Measurements from ENCODE around the gene CABLES2.
A peak's percentile ranks its signal among the peaks of the same experiment; 100 is the strongest.

CABLES2 gene

DNA sequence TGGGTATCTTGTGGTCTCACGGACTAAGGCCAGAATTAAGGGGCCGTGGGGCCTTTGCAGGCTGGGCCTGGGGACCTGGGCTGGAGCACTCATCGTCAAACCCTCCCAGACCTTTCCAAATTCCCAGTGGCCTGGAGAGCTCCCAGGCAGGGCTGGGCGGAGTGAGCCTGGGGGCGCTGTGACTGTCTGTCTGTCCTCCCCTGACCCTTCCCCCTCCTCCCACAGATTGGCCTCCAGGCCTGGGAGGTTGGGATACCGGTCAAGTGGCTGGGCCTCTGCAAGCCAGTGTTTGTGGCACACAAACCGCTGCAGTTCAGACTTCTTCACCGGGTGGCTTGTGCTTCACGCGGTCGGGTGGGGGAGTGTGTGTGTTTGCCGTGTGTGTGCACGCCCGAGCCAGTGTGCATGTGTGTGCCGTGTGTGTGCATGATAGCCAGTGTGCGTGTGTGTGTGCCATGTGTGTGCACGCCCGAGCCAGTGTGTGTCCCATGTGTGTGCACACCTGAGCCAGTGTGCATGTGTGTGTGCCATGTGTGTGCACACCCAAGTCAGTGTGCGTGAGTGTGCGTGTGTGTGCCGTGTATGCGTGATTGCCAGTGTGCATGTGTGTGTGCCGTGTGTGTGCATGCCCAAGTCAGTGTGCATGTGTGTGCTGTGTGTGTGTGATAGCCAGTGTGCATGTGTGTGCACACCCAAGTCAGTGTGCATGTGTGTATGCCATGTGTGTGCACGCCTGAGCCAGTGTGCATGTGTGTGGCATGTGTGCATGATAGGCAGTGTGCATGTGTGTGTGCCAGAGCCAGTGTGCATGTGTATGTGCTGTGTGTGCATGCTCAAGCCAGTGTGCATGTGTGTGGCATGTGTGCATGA, 14.0 kb upstream of the CABLES2 start:
- H3K27ac ChIP-seq, result no peak overlapping the region
- no peak overlapping the region for H3K4me3 ChIP-seq
- peaks cover 20% of the 10 kb centered on the region for H3K4me1 ChIP-seq
- no peak overlapping the region for H3K4me2 ChIP-seq
- no peak overlapping the region for H3K9ac ChIP-seq
- no peaks in the 10 kb centered on the region for H3K36me3 ChIP-seq
- no peaks in the 10 kb centered on the region for H3K9me3 ChIP-seq
- TF ChIP-seq Cebpa-rat (IDR thresholded peaks at IDR 0.05), result no peak
- no peaks in the 10 kb centered on the region for H4K20me1 ChIP-seq
- H3K27me3 ChIP-seq, result no peaks in the 10 kb centered on the region

DNA sequence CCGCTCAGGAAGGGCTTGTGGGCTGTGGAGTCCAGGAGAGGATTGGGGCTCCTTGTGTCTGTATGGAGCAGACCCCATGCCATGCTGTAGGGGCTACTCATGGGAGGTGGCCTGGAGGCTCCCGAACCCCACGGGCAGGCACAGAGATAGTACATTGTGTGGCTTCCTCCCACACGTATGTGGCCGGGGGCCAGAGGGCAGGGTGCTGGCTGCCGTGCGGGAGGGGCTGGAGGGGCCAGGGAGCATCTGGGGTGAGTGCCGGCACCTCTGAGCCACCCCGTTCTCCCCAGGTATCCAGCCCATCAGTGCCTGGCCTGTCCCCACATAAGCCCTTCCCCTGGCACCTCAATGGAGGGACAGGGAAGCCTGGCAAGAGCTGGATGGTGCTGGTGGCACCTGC, 12.7 kb upstream of the CABLES2 start:
- Histone ChIP-seq H4K20me1 (no peaks in the 10 kb centered on the region), H3K4me3 (no peak overlapping the region), H3K27me3 (no peaks in the 10 kb centered on the region)

DNA sequence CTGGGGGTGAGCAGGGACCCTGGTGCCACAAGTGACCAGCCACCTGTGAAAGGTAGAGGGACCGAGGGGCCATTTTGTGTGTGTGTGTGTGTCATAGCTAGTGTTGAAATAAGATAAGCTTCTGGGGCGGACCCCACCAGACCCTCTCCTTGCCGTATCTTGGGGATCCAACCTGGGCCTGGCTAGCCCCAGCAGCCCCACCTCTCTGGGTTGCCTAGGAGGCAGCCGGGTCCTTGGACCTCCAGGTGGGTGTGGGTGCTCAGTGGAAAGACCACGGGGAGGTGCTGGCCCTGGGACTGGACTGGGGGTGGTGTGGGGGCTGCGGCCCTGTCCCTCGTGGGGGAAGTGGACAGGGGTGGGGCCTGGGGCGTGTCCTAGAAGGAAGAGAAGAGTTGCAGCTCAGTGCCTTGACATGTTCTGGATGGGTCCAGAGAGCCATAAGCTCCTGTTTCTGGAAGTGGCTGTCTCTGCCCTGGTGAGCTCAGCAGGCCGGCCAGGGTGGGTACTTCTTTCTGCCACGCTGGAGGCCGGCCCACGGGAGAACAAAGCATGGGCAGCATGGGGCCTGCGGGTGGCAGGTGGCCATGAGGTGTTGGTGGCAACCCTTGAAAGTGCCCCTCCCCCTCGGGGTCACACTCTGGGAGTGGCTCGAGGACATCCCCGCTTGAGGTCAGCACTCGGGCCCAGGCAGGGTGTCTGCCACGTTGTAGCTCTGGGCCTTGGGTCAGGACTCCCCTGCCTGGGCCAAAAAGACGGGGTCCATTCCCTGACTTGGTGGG, 11.8 kb upstream of the CABLES2 start:
- H3K4me2 ChIP-seq, result no peak overlapping the region
- H3K4me3 ChIP-seq, result no peak overlapping the region
- no peak overlapping the region for H3K27ac ChIP-seq
- H3K36me3 ChIP-seq, result no peaks in the 10 kb centered on the region
- no peak overlapping the region for H3K9ac ChIP-seq
- no peak for TF ChIP-seq Cebpa-rat (IDR thresholded peaks at IDR 0.05)
- no peaks in the 10 kb centered on the region for H3K27me3 ChIP-seq
- H4K20me1 ChIP-seq, result no peaks in the 10 kb centered on the region
- no peaks in the 10 kb centered on the region for H3K9me3 ChIP-seq
- peaks cover 19% of the 10 kb centered on the region for H3K4me1 ChIP-seq

More for the DNA sequence above, 12.7 kb upstream of the CABLES2 start:
- Histone ChIP-seq H3K4me1 (peaks cover 26% of the 10 kb centered on the region), H3K36me3 (no peaks in the 10 kb centered on the region), H3K4me2 (no peak overlapping the region), H3K9me3 (no peaks in the 10 kb centered on the region), H3K9ac (no peak overlapping the region), H3K27ac (no peak overlapping the region)
- no peak for TF ChIP-seq Cebpa-rat (IDR thresholded peaks at IDR 0.05)

DNA sequence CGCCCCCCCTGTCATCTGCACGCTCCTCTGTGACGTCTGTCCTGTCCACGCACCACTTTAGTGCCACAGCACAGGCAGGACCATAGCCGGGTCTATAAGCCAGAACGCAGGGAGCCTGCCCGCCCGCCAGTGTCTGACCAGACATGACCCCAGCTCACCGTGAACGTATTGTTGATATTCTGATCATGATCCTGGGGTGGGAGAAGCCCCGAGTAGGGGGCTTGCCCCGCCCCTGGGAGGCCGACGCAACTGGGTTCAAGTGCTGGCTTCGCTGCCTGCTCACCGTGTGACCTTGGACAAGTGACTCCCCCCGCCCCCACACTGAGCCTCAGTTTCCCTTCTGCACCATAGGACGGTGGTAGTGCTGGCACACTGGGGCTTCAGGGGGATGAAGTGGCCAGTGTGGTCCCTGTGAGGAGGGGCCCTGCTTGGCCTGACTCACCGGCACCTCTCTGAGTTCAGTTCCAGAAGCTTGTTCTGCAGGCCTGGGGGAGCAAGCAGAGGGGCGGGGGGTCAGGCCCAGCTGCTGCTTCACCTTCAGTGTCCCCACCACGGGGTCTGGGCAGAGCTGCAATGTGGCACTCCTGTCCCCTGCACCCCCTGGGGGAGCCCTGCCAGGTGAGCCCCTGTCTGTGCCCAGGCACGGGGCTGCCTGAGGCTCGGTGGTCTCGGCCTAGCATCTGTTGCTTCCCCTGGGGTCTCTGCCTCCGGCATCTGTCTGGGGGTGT, 11.1 kb upstream of the CABLES2 start:
- TF ChIP-seq Cebpa-rat (IDR thresholded peaks at IDR 0.05), result no peak
- H3K27me3 ChIP-seq, result no peaks in the 10 kb centered on the region
- peaks cover 12% of the 10 kb centered on the region for H3K4me1 ChIP-seq
- no peak overlapping the region for H3K9ac ChIP-seq
- no peak overlapping the region for H3K4me2 ChIP-seq
- no peaks in the 10 kb centered on the region for H4K20me1 ChIP-seq
- H3K36me3 ChIP-seq, result no peaks in the 10 kb centered on the region
- H3K9me3 ChIP-seq, result no peaks in the 10 kb centered on the region
- no peak overlapping the region for H3K27ac ChIP-seq
- H3K4me3 ChIP-seq, result no peak overlapping the region

DNA sequence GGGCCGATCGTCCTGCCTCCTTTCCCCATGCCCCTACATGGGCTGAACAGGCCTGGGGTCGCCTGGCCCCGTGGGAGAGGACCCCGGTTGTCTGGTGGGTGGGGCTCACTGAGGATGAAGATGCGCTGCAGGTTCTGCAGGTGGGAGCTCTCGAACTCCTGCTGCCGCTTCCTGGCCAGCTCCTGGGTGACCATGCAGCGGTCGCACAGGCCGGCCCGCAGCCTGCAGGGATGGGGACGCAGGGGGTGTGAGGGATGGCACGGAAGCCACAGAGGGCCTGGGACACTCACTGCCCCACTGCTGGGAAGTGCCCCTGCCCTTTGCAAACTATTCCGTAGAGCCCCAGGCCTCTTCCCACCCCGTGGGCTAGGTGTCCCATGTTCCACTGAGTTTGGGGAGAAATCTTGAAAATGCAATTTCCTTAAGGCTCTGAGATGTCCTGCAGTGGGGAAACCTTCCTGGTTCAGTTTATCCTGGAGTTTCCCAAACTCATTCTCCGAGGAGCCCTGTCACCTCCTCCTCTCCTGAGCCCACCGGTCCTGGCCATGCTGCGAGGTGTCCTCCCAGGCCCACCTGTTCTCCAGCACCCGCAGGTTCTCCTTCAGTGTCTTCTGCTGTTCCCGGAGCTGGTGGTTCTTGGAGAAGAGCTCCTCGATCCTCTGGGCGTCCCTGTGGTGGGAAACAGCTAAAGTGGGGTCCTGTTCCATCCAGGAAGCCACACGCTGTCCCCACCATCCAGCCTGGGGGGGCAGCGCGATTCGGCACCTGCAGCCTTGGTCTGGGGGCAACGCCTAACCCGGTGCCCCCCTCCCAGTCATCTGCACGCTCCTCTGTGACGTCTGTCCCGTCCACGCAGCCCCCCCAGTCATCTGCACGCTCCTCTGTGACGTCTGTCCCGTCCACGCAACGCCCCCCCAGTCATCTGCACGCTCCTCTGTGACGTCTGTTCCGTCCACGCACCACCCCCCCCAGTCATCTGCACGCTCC, 9.9 kb upstream of the CABLES2 start:
- Histone ChIP-seq H4K20me1 (no peaks in the 10 kb centered on the region), H3K4me2 (no peak overlapping the region), H3K4me1 (peaks cover 15% of the 10 kb centered on the region), H3K9ac (no peak overlapping the region), H3K9me3 (no peaks in the 10 kb centered on the region), H3K36me3 (no peaks in the 10 kb centered on the region), H3K4me3 (no peak overlapping the region), H3K27me3 (no peaks in the 10 kb centered on the region), H3K27ac (no peak overlapping the region)
- TF ChIP-seq Cebpa-rat (IDR thresholded peaks at IDR 0.05), result no peak

DNA sequence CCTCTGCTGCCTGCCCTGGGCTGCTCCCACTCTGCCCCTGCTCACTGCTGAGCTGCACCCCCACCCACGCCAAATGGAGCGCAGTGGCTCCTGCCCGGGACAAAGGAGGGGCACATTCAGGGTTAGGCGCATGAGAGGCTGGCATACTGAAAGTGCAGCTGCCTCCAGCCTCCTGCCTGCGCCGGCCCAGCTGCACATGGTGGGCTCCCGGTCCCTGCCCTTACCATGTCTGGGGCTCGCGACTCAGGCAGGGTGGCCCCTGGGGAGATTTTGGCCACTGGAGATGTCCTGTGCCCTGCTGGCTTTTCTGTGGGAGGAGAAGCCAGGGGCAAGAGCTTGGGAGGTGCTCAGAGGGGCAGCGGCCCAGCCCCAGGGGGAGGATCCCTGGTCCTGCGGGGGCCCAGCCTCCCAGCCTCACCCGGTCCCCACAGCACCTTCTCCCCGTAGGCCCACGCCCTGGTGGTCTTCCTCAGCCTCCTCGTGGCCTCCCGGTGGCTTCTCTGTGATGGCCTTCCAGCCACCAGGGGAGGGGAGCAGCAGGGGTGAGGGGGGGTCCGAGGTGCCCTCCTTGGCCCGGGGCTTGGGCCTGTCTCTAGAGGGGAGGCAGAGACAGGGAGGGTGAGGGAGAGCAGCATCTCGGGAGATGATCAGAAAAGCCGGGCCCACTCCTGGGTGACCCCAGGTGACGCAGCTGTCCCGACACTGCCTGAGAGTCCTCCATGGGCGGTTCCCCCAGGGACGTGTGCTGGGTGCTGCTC, 8.4 kb upstream of the CABLES2 start:
- H3K27me3 ChIP-seq, result no peaks in the 10 kb centered on the region
- TF ChIP-seq Cebpa-rat (IDR thresholded peaks at IDR 0.05), result no peak
- no peak overlapping the region for H3K4me3 ChIP-seq
- no peaks in the 10 kb centered on the region for H3K36me3 ChIP-seq
- no peaks in the 10 kb centered on the region for H4K20me1 ChIP-seq
- no peaks in the 10 kb centered on the region for H3K9me3 ChIP-seq
- no peak overlapping the region for H3K27ac ChIP-seq
- no peak overlapping the region for H3K9ac ChIP-seq
- 0 out of 2 replicates have a peak overlapping the region, but pooled peaks have one; percentile 9 for H3K4me2 ChIP-seq
- H3K4me1 ChIP-seq, result peaks cover 29% of the 10 kb centered on the region

DNA sequence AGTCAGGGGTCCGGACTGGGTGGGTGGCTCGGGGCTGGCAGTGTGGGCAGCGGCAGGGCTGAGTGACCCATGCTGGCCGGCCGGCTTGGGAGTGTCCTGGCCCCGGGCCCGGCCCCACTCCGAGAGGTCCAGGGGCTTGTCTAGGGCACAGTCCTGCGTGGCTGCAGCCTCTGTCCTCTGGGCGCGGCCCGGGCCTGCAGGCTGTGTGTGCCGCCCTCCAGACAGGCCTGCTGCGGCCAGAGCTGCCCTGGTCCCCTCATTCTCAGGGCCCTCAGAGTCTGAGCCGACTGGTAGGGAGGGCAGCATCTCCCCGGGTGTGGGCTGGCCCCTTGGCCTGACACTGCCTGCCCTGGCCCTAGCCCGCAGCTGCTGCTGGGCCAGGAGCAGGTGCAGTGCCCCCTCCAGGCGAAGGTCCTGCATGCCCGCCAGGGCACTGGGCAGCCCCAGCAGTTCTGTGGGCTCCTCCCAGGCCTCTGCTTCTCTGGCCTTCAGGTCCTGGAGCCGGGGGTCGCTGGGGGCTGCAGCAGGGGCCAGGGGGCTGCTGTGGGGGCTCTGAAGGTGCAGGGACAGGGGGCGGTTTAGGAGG, 6.9 kb upstream of the CABLES2 start:
- no peak for TF ChIP-seq Cebpa-rat (IDR thresholded peaks at IDR 0.05)
- Histone ChIP-seq H3K27me3 (no peaks in the 10 kb centered on the region), H3K4me3 (no peak overlapping the region), H3K9me3 (no peaks in the 10 kb centered on the region), H3K27ac (no peak overlapping the region), H3K36me3 (no peaks in the 10 kb centered on the region), H3K4me2 (no peak overlapping the region), H3K9ac (no peak overlapping the region), H3K4me1 (peaks cover 44% of the 10 kb centered on the region), H4K20me1 (no peaks in the 10 kb centered on the region)

DNA sequence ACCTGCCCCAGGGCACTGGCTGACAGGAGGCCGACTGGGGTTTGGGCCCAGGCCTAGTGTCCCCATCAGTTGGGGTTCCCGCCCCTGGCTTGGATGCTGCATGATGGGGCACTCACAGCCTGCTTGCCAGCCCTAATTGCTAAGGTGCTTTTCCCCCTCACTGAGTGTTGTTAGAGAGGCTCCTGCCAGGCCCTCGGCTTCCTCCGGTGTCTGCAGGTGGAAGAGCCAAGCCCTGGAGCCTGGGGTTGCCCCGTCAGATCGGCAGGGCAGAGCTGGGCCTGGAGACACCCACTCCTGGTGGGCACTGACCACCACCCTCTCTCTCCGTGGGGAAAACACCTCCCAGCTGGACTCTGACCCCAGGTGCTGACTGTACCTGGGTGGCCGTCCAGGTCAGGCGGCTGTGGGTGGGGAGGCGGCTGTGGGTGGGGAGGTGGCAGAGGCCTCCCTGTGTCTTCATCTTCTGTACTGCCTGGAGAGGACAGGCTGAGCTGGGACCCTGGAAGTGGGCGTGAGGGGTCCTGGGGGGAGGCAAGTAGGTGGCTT, 6.0 kb upstream of the CABLES2 start:
- TF ChIP-seq Cebpa-rat (IDR thresholded peaks at IDR 0.05), result no peak
- Histone ChIP-seq H3K9ac (no peak overlapping the region), H3K27ac (no peak overlapping the region), H4K20me1 (no peaks in the 10 kb centered on the region), H3K9me3 (no peaks in the 10 kb centered on the region), H3K27me3 (no peaks in the 10 kb centered on the region), H3K4me3 (no peak overlapping the region), H3K4me1 (peaks cover 53% of the 10 kb centered on the region), H3K4me2 (no peak overlapping the region), H3K36me3 (no peaks in the 10 kb centered on the region)
